Endothelial cell of umbilical vein (primary cell): ENCODE data around the gene GFER. TPM values are rescaled to one million over a fixed set of nuclear protein-coding genes. Genes with fewer than 3 reads are reported as not detected.

Experiments
- BruUV-seq: library from RNA; stranded (reverse); fragments of 400-500 nt; replicated peaks from 2 replicates; lab custom pipeline; 2021; lab: Mats Ljungman, UMichigan
- CTCF ChIA-PET: fragments of 300-600, 350-600 bp; sonication (Branson Sonifier 250); formaldehyde crosslinking; loops from one replicate; lab custom pipeline; 2021; ENCODE audit warnings: antibody characterized with exemption, inconsistent platforms; lab: Charles Lee
- POLR2A ChIA-PET: fragments of 300-600, 350-600 bp; sonication (Branson Sonifier 250); formaldehyde crosslinking; loops from one replicate; lab custom pipeline; 2021; ENCODE audit warnings: antibody characterized with exemption, inconsistent platforms; lab: Charles Lee
- DNase-seq: peaks from one replicate; pipeline ENCODE4 v3.0.0-alpha.2; 2011; ENCODE audit warnings: low read depth, low spot score
- FAIRE-seq: peaks from 2 replicates; lab custom pipeline; 2011; peaks lifted over from hg19 to GRCh38; lab: Jason Lieb, UNC
- H2AFZ ChIP-seq: 2 replicates; pipeline ENCODE4 v1.6.0; 2012; ENCODE audit warnings: low read depth, low read length, control low read depth, inconsistent platforms
- H3K27ac ChIP-seq: 2 replicates; pipeline ENCODE4 v1.5.1; 2011; ENCODE audit warnings: low read depth, mild to moderate bottlenecking, control low read depth, low read length, moderate library complexity; ENCODE audit not compliant: insufficient read depth
- H3K27me3 ChIP-seq, 2 experiments: 2 replicates each; pipeline versions ENCODE4 v1.6.0 to v1.6.1; 2011; ENCODE audit warnings: low read length in 2 of 2, mixed read lengths in 1 of 2; ENCODE audit not compliant: control insufficient read depth in 2 of 2, insufficient read depth in 2 of 2
- H3K36me3 ChIP-seq, 2 experiments: 2 replicates in 1 of 2; 3 replicates in 1 of 2; pipeline ENCODE4 v1.5.1; 2011; ENCODE audit warnings: low read length in 2 of 2, mild to moderate bottlenecking in 1 of 2, moderate library complexity in 1 of 2; ENCODE audit not compliant: control insufficient read depth in 2 of 2, insufficient read depth in 2 of 2; ENCODE audit errors: extremely low read depth in 1 of 2
- H3K4me1 ChIP-seq: 3 replicates; pipeline ENCODE4 v1.5.1; 2011; ENCODE audit warnings: mild to moderate bottlenecking, low read length; ENCODE audit not compliant: control insufficient read depth, insufficient read depth; ENCODE audit errors: extremely low read depth
- H3K4me2 ChIP-seq: 2 replicates; pipeline ENCODE4 v1.6.1; 2011; ENCODE audit warnings: low read length, control low read depth, mixed read lengths; ENCODE audit not compliant: insufficient read depth
- H3K4me3 ChIP-seq, 3 experiments: fragments of 200-600 bp in 1 of 3; sonication (generic), shearing (Covaris generic) in 1 of 3; replicated peaks in 1 of 3; 2 replicates each; pipeline ENCODE4 v1.5.1; 2011 to 2016; ENCODE audit warnings: control low read depth in 3 of 3, low read length in 3 of 3, mild to moderate bottlenecking in 2 of 3, inconsistent platforms in 1 of 3, low read depth in 1 of 3, moderate library complexity in 1 of 3; ENCODE audit not compliant: insufficient read depth in 1 of 3
- H3K79me2 ChIP-seq: 2 replicates; pipeline ENCODE4 v1.6.0; 2012; ENCODE audit warnings: low read length, inconsistent platforms; ENCODE audit not compliant: control insufficient read depth, insufficient read depth
- H3K9ac ChIP-seq: replicated peaks from 2 replicates; pipeline ENCODE3; 2011; ENCODE audit warnings: low read length, control low read depth; ENCODE audit not compliant: insufficient read depth; ENCODE audit errors: extremely low read depth
- H3K9me1 ChIP-seq: replicated peaks from 3 replicates; pipeline ENCODE4 v1.6.0; 2011; ENCODE audit warnings: mild to moderate bottlenecking, low read length; ENCODE audit not compliant: control insufficient read depth, insufficient read depth; ENCODE audit errors: extremely low read depth
- H3K9me3 ChIP-seq: replicated peaks from 2 replicates; pipeline ENCODE4 v1.5.1; 2012; ENCODE audit warnings: low read length, inconsistent platforms; ENCODE audit not compliant: control insufficient read depth, insufficient read depth
- H4K20me1 ChIP-seq: replicated peaks from 2 replicates; pipeline ENCODE3; 2011; ENCODE audit warnings: mild to moderate bottlenecking, low read length; ENCODE audit not compliant: control insufficient read depth, insufficient read depth; ENCODE audit errors: extremely low read depth
- EZH2 ChIP-seq: IDR thresholded peaks from 2 replicates; pipeline ENCODE4 v1.6.1; 2012; ENCODE audit warnings: borderline replicate concordance, low read depth, mild to moderate bottlenecking, moderate library complexity, low read length, inconsistent platforms; ENCODE audit not compliant: severe bottlenecking
- FOS ChIP-seq: IDR thresholded peaks from 2 replicates; pipeline ENCODE4 v1.6.1; 2011; ENCODE audit warnings: mild to moderate bottlenecking, low read length, moderate library complexity, borderline replicate concordance; ENCODE audit not compliant: insufficient read depth
- GATA2 ChIP-seq: IDR thresholded peaks from 2 replicates; pipeline ENCODE4 v1.7.0; 2011; ENCODE audit warnings: low read depth, mild to moderate bottlenecking, moderate library complexity, mixed read lengths, low read length; ENCODE audit not compliant: insufficient read length, insufficient read depth
- JUN ChIP-seq: IDR thresholded peaks from 2 replicates; pipeline ENCODE4 v1.6.1; 2011; ENCODE audit warnings: borderline replicate concordance, low read depth; ENCODE audit not compliant: insufficient read length, insufficient read depth
- MYC ChIP-seq: IDR thresholded peaks from one replicate; pipeline ENCODE4 v1.6.1; 2011; ENCODE audit warnings: mild to moderate bottlenecking, low read depth, low read length
- POLR2A ChIP-seq: IDR thresholded peaks from 2 replicates; pipeline ENCODE4 v1.6.1; 2012; ENCODE audit warnings: low read depth, mild to moderate bottlenecking, control low read depth, low read length
- POLR2AphosphoS5 ChIP-seq: IDR thresholded peaks from 2 replicates; pipeline ENCODE4 v1.6.1; 2012; ENCODE audit warnings: low read depth, mild to moderate bottlenecking, control low read depth, low read length, moderate library complexity; ENCODE audit not compliant: insufficient read depth
- dilution Hi-C: fragments of 300-500 bp; cut with MboI; formaldehyde crosslinking; loops from one replicate; pipeline ENCODE4 v1.15.0; 2019; ENCODE audit warnings: low sequenced_read_pairs; ENCODE audit not compliant: extremely low pct_ligation_motif_present
- intact Hi-C: fragments of 100-400 bp; cut with micrococcal nuclease; formaldehyde crosslinking; loops from one replicate; pipeline ENCODE4 v1.10.0; 2022
- polyA plus RNA-seq, 4 experiments: library from polyadenylated mRNA; depleted of rRNA in 3 of 4; stranded (reverse) in 3 of 4; unstranded in 1 of 4; fragments of >200 nt; gene quantifications; 2 replicates each; pipeline versions ENCODE4 v1.2.1 to v1.2.3, GENCODE V29; 2011 to 2012; ENCODE audit warnings: missing spikeins in 1 of 4
- total RNA-seq: library from RNA; stranded (reverse); gene quantifications from 2 replicates; pipeline ENCODE4 v1.2.3, GENCODE V29; 2021
- TF ChIP-seq, protein P1 (sequence below): IDR thresholded peaks from 2 replicates; pipeline ENCODE4 v1.6.1; 2011; ENCODE audit not compliant: insufficient read depth, insufficient read length
- TF ChIP-seq, protein P2 (sequence below), 2 donors: IDR thresholded peaks; 1 replicate in 1 of 2; 2 replicates in 1 of 2; pipeline ENCODE4 v1.5.1; 2011; ENCODE audit warnings: low read length in 2 of 2, mild to moderate bottlenecking in 2 of 2, moderate library complexity in 2 of 2, control low read depth in 1 of 2, inconsistent platforms in 1 of 2, low read depth in 1 of 2; ENCODE audit not compliant: insufficient read depth in 1 of 2; ENCODE audit errors: extremely low read depth in 1 of 2

GFER gene
- total and polyA plus RNA-seq, 2 donors (not counting 3 experiments of a cell fraction or from before 2014, with no cell fraction given) = 13.7 to 29.9 TPM

DNA sequence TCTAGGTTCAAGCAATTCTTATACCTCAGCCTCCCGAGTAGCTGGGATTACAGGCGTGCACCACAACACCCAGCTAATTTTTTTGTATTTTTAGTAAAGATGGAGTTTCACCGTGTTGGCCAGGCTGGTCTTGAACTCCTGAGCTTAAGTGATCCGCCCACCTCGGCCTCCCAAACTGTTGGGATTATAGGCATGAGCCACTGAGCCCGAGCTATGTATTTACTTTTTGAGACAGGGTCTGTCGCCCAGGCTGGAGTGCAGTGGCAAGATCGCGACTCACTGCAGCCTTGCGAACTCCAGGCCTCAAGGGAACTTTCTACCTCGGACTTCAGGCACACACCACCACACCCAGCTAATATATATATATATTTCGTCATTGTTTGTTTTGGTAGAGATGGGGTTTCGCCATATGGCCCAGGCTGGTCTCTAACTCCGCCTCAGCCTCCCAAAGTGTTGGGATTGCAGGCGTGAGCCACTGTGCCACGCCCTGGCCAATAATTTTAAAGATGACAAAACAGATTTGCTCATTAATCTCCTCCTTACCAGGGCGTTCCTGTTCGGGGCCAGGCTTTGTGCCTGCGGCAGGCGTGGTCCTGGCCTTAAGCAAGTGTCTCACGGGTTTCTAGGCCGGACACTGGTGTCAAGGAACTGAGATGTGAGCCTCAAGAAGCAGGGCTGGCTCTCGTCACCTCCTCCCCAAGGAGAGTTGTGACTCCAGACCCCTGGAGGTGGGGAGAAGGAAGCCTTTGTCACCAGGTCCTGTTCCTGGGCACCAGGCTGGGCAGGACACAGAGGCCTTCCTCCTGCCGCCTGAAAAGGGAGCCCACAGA, 31.3 kb downstream of the GFER start:
- peaks cover 2% of the 10 kb centered on the region for H3K79me2 ChIP-seq
- H3K36me3 ChIP-seq = no peaks in the 10 kb centered on the region
- H3K27me3 ChIP-seq = peaks cover 2 to 8% of the 10 kb centered on the region in 2 experiments
- BruUV-seq = no TSS peak
- peak; percentile 40 for FAIRE-seq
- ChIA-PET CTCF (interaction anchor here (0.9 to 1.1 kb wide), 3 partner anchors 11 to 125 kb away, joined by 3 to 5 read pairs (median 3); no protein-coding TSS in a partner anchor), POLR2A (no interaction called here)
- no peak overlapping the region for H3K9ac ChIP-seq
- TF ChIP-seq POLR2A (no peak), JUN (no peak), POLR2AphosphoS5 (no peak), MYC (no peak), FOS (no peak), EZH2 (no peak), GATA2 (no peak)
- TF ChIP-seq, protein P1, sequence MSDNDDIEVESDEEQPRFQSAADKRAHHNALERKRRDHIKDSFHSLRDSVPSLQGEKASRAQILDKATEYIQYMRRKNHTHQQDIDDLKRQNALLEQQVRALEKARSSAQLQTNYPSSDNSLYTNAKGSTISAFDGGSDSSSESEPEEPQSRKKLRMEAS = no peak
- TF ChIP-seq, protein P2, sequence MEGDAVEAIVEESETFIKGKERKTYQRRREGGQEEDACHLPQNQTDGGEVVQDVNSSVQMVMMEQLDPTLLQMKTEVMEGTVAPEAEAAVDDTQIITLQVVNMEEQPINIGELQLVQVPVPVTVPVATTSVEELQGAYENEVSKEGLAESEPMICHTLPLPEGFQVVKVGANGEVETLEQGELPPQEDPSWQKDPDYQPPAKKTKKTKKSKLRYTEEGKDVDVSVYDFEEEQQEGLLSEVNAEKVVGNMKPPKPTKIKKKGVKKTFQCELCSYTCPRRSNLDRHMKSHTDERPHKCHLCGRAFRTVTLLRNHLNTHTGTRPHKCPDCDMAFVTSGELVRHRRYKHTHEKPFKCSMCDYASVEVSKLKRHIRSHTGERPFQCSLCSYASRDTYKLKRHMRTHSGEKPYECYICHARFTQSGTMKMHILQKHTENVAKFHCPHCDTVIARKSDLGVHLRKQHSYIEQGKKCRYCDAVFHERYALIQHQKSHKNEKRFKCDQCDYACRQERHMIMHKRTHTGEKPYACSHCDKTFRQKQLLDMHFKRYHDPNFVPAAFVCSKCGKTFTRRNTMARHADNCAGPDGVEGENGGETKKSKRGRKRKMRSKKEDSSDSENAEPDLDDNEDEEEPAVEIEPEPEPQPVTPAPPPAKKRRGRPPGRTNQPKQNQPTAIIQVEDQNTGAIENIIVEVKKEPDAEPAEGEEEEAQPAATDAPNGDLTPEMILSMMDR (IDR thresholded peaks at IDR 0.05; ENCODE audit: extremely low read depth in 1 of 2, insufficient read depth in 1 of 2, low read depth in 1 of 2, low read length in 2 of 2) = no peak
- no peak for DNase-seq
- H3K4me1 ChIP-seq = peaks cover 6% of the 10 kb centered on the region
- H2AFZ ChIP-seq = no peak overlapping the region
- H3K9me1 ChIP-seq = no peaks in the 10 kb centered on the region
- no peak overlapping the region for H3K4me3 ChIP-seq
- dilution Hi-C loops = no loop called here
- H3K9me3 ChIP-seq = no peaks in the 10 kb centered on the region
- H3K4me2 ChIP-seq = no peak overlapping the region
- no peak overlapping the region for H3K27ac ChIP-seq
- H4K20me1 ChIP-seq = no peaks in the 10 kb centered on the region
- intact Hi-C loops = no loop called here
